HepG2 (cell line): ENCODE measurements around the gene SULT6B1. TPM values are rescaled to one million over a fixed set of nuclear protein-coding genes. Genes with fewer than 3 reads are reported as not detected.

ENCODE experiments used
- ATF3 ChIP-seq: sonication (generic); formaldehyde crosslinking; IDR thresholded peaks from 2 replicates; pipeline ENCODE4 v1.4.0; 2020; ENCODE audit warnings: missing genetic modification reagents
- BCL6 ChIP-seq: IDR thresholded peaks from 2 replicates; pipeline ENCODE4 v1.6.1; 2016; ENCODE audit warnings: missing genetic modification reagents, missing compliant biosample characterization
- BORCS8-MEF2B ChIP-seq: sonication (generic); formaldehyde crosslinking; IDR thresholded peaks from 2 replicates; pipeline ENCODE4 v1.8.0; 2022; ENCODE audit warnings: mild to moderate bottlenecking, missing genetic modification reagents
- DNMT3B ChIP-seq: conservative IDR thresholded peaks from 2 replicates; pipeline ENCODE4 v1.6.1; 2016; ENCODE audit warnings: missing biosample characterization, control low read depth
- HNRNPLL ChIP-seq: fragments of 200-400 bp; formaldehyde crosslinking; IDR thresholded peaks from 2 replicates; pipeline ENCODE4 v1.6.1; 2017; ENCODE audit warnings: mild to moderate bottlenecking, low read depth, low read length; ENCODE audit not compliant: poor library complexity, severe bottlenecking
- MED1 ChIP-seq: sonication (generic); formaldehyde crosslinking; IDR thresholded peaks from 2 replicates; pipeline ENCODE4 v1.4.0; 2020; ENCODE audit warnings: missing genetic modification reagents
- MEF2D ChIP-seq: sonication (generic); formaldehyde crosslinking; IDR thresholded peaks from 2 replicates; pipeline ENCODE4 v1.5.1; 2020; ENCODE audit warnings: mild to moderate bottlenecking, missing genetic modification reagents
- PHF5A ChIP-seq: IDR thresholded peaks from one replicate; pipeline ENCODE4 v1.6.1; 2018; ENCODE audit warnings: low read depth, missing genetic modification reagents; ENCODE audit not compliant: unreplicated experiment
- SRSF1 ChIP-seq: fragments of 200-400 bp; formaldehyde crosslinking; optimal IDR thresholded peaks from 2 replicates; pipeline ENCODE3; 2017; ENCODE audit warnings: mild to moderate bottlenecking, low read depth, low read length, moderate library complexity
- TCF7 ChIP-seq: sonication (generic); IDR thresholded peaks from 2 replicates; pipeline ENCODE4 v1.6.1; 2016; ENCODE audit warnings: antibody characterized with exemption, low read depth
- ZBTB21 ChIP-seq: sonication (generic); formaldehyde crosslinking; IDR thresholded peaks from 2 replicates; pipeline ENCODE4 v1.4.0; 2020; ENCODE audit warnings: missing genetic modification reagents
- ZBTB39 ChIP-seq: sonication (generic); formaldehyde crosslinking; IDR thresholded peaks from 2 replicates; pipeline ENCODE4 v1.5.0; 2020; ENCODE audit warnings: missing genetic modification reagents
- ZNF160 ChIP-seq: sonication (generic); formaldehyde crosslinking; IDR thresholded peaks from 2 replicates; pipeline ENCODE4 v1.8.0; 2022; ENCODE audit warnings: mild to moderate bottlenecking, inconsistent platforms, missing genetic modification reagents
- ZNF343 ChIP-seq: sonication (generic); formaldehyde crosslinking; IDR thresholded peaks from 2 replicates; pipeline ENCODE4 v1.4.0; 2020; ENCODE audit warnings: mild to moderate bottlenecking, missing genetic modification reagents
- ZNF577 ChIP-seq: sonication (generic); formaldehyde crosslinking; IDR thresholded peaks from 2 replicates; pipeline ENCODE4 v1.4.0; 2020; ENCODE audit warnings: mild to moderate bottlenecking, low read depth, missing genetic modification reagents, borderline replicate concordance
- ZNF614 ChIP-seq: IDR thresholded peaks from 2 replicates; pipeline ENCODE4 v1.6.1; 2018; ENCODE audit warnings: missing biosample characterization, missing genetic modification reagents, inconsistent platforms, borderline replicate concordance
- ZNF761 ChIP-seq: sonication (generic); formaldehyde crosslinking; conservative IDR thresholded peaks from 2 replicates; pipeline ENCODE4 v1.4.0; 2020; ENCODE audit warnings: mild to moderate bottlenecking, missing genetic modification reagents
- polyA plus RNA-seq, 8 experiments: library from polyadenylated mRNA; depleted of rRNA in 3 of 8; stranded (reverse) in 7 of 8; unstranded in 1 of 8; fragments of >200 nt; fragmentation: Illumina TruSeq in 4 of 8; extraction: Trizol in 4 of 8; gene quantifications; 2 replicates each; pipeline versions ENCODE4 v1.2.1 to v1.2.3, GENCODE V29; 2011 to 2016; ENCODE audit warnings: low read depth in 4 of 8, missing spikeins in 1 of 8, mixed read lengths in 1 of 8; ENCODE audit not compliant: insufficient read depth in 1 of 8
- total RNA-seq, 5 experiments: library from RNA; depleted of rRNA; stranded (reverse); fragments of >200 nt; fragmentation: Illumina TruSeq; extraction: Trizol; gene quantifications; 2 replicates each; pipeline ENCODE4 v1.2.3, GENCODE V29; 2016; ENCODE audit warnings: low read depth in 1 of 5

SULT6B1 gene
- total and polyA plus RNA-seq, 2 of the 13 experiments (the other 11 are each of a cell fraction or from before 2014, with no cell fraction given), result not detected

GRCh38 chr2:37189452-37190153 is 1.1 kb upstream of the SULT6B1 start (continued):
- TF ChIP-seq BORCS8-MEF2B (0 out of 2 replicates have a peak, but pooled peaks have one; percentile 36), ZBTB21 (peak; percentile 12; the same call in 1 of the 2 replicates), MED1 (peak; percentile 39; the same call in 1 of the 2 replicates), ZNF577 (CRISPR knock-in tag) (no peak), ZBTB39 (CRISPR knock-in tag) (no peak), DNMT3B (CRISPR knock-in tag) (no peak), ZNF761 (CRISPR knock-in tag) (no peak), ZNF343 (CRISPR knock-in tag) (no peak), ATF3 (CRISPR knock-in tag) (peak; percentile 75), MEF2D (CRISPR knock-in tag) (0 out of 2 replicates have a peak, but pooled peaks have one; percentile 35), ZNF160 (no peak), BCL6 (CRISPR knock-in tag) (peak; percentile 41; the same call in 1 of the 2 replicates), SRSF1 (no peak), PHF5A (CRISPR knock-in tag) (no peak), TCF7 (no peak), HNRNPLL (no peak), ZNF614 (CRISPR knock-in tag) (0 out of 2 replicates have a peak, but pooled peaks have one; percentile 44)
